GM19023 (cell line): ENCODE measurements around the gene TMEM38B.
"Not testable (repeated sequence)": the region's sequence is repeated elsewhere in the genome, so short reads cannot be mapped to it uniquely, and the experiment has no call there.

Experiments
- ATAC-seq: cut with Tn5 transposase; IDR thresholded peaks from one replicate; pipeline ENCODE4 v1.9.1; 2021; ENCODE audit warnings: mild to moderate bottlenecking, moderate library complexity; ENCODE audit not compliant: unreplicated experiment

TMEM38B gene

GRCh38 chr9:105681313-105681712, 13.0 kb upstream of the TMEM38B start:
- no peak for ATAC-seq

GRCh38 chr9:105681724-105682123, 12.6 kb upstream of the TMEM38B start:
- ATAC-seq, result no peak

DNA sequence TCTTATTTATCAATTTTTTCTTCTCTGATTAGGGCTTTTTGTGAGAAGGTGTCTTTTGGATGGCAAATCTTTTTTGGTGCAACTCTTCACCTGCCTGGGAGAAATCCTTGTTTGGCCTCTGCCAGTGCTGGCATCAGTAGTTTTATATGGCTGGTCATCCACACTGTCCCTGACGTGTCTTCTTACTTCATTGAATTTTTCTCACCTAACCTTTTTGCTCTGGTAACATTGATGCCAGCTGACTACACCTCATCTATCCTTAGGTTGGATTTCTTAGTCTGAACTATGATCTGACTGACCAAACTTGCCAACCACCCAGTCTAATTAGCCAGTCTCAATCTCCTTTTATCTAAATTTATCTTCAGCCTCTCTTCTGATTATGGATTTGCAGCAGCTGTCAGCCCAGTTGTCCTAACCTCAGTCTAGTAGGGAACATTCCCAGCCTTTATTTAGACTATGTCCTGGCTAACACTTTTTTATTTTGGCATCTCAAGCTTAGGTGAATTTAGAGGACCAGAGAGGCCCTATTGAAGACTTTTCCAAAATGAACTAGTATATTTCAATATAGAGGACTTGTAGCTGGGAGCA, 10.6 kb upstream of the TMEM38B start:
- ATAC-seq, result no peak

- no peak for ATAC-seq
Measured at GRCh38 chr9:105686936-105687335, 7.4 kb upstream of the TMEM38B start.

DNA sequence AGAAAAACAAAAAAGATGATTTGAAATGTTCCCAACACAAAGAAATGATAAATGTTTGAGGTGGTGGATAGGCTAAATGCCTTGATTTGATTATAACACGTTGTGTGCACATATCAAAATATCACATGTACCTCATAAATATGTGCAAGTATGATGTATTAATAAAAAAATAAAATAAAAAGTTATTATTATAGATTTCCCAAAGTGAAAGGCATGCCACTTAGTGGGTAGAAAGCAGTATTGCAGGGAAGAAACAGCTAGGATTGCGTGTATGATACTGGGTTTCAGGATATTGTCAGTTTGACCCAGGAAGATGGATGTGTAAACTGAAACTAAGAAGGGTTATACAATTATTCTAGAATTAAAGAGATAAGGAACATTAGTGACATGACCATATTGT, 3.6 kb upstream of the TMEM38B start:
- ATAC-seq, result no peak

DNA sequence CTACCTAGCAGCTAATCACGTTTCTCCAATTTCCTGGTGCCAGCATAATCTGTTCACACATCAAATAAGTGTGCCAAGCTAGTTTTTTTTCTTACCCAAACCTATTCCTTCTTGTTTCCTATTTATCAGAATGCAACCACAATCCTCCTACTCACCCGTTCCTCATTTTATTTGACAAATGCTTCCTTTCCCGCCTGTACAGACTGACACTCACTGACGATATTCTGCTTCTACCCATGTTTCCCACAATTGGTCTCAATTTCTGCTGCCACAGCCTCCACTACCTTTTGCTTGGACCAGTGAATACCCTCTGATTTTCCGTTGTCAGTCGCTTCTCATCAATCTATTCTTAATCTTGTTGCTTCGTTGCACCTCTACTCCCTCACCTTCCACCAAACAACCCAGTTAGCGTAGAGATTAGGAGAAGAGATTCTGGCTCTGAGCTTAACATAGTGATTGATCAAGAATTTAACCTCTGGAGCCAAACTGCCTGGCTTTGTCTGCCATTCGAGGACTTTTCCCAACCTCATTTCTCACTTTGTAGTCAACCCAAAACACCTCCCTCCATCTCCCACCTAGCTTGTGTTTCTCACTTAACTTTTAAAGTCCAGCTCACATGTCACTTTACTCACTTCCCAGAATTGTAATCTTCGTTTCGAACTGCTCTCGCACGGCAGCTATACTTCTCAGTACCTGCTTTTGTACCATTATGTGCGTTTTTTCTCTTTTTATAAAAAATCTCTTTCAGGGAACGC, 729 bp upstream of the TMEM38B start:
- ATAC-seq, result peak; percentile 12

GRCh38 chr9:105694848-105695581, 674 bp downstream of the TMEM38B start:
- ATAC-seq, result peak; percentile 71

DNA sequence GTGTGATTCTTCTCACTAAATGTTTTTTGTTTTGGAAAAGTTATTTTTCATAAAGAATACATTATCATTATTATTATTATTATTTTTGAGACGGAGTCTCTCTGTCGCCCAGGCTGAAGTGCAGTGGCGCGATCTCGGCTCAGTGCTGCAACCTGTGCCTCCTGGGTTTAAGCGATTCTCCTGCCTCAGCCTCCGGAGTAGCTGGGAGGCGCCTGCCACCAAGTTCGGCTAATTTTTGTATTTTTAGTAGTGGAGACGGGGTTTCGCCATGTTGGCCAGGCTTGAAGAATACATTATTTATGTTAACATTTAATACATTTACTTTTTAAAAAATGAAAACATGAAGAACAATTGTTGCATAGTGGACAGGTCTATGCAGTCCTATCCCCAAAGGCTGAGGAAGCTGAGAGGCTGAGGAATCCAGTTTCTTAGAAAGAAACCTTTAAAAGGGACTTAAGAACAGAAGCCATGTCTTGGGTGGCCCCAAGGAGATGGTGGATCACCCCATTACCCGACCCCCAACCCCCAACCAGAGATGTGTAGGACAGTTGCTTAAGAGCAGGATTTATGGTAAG, 2.0 kb downstream of the TMEM38B start:
- ATAC-seq, result no peak

- no peak for ATAC-seq
Measured at GRCh38 chr9:105697871-105698270, 3.5 kb downstream of the TMEM38B start.

DNA sequence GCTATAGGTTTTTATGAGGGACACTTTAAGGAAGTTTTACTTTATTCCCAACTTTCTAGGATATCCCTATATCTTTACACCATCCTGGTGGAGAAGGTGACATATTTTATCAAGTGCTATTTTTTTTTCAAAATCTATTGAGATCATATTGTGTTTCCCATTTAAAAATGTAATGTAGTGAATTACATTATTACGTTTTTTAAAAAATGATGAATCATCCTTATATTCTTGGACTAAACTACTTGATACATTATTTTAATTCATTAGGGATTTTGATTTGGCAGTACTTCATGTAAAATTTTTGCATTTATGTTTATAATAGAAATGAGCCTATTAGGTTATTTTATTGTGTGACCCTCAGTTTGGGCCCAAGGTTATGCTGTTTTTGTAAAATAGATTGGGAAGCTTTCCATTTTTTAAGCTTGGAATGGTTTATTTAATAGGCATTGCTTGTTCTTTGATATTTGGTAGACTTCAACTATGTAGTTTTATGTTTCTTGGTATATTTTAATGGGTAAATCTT, 4.1 kb downstream of the TMEM38B start:
- no peak for ATAC-seq

DNA sequence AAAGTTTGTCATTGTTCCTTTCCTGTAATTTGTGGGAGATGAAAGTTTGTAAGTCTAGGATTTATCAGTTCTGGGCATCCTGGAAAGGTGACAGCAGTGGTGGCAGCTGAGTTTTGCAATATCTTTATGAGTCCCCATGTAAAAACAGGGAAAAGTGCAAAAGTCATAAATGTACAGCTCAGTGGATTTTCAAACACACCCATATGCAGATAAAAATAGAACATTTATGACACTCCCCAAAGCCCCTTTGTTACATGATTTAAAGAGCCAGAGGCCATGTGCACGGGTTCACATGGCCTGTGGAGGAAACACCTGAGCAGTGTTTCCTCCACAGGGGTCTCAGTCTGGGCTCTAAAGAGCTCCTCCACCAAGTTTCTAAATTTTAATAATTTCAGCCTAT, 6.3 kb downstream of the TMEM38B start:
- ATAC-seq, result no peak

- ATAC-seq, result no peak
Measured at GRCh38 chr9:105701145-105701544, 6.8 kb downstream of the TMEM38B start.

GRCh38 chr9:105702207-105702606, 7.9 kb downstream of the TMEM38B start:
- ATAC-seq, result no peak

DNA sequence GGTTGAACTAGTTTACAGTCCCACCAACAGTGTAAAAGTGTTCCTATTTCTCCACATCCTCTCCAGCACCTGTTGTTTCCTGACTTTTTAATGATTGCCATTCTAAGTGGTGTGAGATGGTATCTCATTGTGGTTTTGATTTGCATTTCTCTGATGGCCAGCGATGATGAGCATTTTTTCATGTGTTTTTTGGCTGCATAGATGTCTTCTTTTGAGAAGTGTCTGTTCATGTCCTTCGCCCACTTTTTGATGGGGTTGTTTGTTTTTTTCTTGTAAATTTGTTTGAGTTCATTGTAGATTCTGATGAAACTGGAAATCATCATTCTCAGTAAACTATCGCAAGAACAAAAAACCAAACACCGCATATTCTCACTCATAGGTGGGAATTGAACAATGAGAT, 9.3 kb downstream of the TMEM38B start:
- ATAC-seq, result not testable (repeated sequence)

DNA sequence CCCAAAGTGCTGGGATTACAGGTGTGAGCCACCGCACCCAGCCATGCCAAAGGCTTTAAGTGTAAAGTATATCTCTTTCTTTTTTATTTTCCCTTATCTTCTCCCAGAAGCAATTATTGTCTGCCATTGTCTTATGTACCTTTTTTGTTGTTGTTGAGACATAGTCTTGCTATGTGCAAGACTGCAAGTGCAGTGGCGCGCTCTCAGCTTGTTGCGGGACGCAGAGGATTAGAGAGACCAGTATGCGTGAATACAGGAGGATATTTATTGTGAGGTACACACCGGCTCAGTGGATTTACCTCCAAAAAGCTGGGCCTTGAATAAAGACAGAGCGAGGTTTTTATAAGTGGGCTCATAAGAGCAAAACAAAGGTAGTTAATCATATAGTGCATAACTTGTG, 11.8 kb downstream of the TMEM38B start:
- no peak for ATAC-seq

DNA sequence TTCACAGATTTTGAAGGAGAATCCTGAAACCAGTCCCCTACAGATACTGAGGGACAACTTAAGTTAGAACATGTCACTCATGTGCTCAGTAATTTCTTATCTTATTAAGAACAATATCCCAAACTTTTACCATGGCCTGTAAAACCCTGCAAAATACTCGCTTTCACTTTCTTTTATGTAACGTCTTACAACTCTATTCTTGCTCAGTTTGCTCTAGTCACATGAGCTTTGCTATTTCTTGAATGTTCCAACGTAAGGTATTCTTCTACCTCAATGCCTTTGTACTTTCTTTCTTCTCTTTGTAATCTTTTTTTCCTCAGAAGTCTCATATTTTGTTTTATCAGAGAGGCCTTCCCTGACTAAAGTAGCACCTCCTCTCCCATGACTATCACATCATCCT, 14.1 kb downstream of the TMEM38B start:
- ATAC-seq, result no peak

DNA sequence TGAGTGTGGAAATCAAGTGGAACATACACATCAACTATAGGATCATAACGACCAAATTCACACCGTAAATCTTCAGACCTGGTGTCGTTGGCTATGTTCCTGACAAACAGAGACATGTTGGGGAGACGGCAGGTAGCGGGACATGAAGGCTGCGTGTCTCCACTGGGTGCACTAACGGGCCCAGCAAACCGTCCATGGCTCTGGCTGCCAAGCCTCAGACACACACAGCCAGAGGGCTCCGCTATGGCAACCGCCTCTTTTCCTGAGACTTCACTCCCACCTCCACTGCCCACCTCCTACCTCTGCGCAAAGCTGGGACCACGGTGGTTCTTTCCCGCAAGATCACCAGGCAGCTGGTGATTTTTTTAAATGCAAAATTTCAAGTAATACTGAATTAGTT, 16.3 kb downstream of the TMEM38B start:
- no peak for ATAC-seq

DNA sequence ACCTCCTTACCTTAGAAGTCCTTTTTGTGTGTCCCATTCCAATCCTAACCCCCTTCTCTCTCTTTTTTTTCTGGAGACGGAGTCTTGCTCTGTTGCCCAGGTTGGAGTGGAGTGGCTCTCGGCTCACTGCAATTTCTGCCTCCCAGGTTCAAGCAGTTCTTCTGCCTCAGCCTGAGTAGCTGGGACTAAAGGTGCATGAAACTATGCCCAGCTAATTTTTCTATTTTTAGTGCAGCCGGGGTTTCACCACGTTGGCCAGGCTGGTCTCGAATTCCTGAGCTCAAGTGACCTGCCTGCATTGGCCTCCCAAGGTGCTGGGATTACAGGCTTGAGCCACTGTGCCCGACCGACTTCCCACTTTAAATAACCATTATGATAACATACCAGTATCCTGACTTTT, 17.5 kb downstream of the TMEM38B start:
- ATAC-seq, result no peak

- no peak for ATAC-seq
Measured at GRCh38 chr9:105712297-105712696, 18.0 kb downstream of the TMEM38B start.

DNA sequence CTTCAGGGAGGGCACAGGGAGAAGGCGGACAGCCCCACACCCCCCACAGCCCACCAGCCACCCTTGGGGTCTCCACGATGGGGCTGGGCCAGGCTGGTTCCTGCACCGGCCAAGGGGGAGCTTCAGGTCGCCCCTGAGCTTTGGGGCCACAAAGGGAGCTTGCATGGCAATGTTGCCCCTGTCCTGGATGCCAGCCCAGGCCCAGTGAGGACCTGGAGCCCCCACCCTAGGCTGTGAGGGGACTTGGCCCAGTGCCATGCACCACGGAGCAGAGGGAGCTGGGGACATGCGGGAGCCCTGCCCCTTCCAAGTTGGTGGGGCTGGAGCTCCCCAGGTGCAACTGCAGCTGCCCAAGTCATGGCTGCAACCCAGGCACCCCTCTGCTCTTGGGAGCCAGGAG, 18.4 kb downstream of the TMEM38B start:
- ATAC-seq, result no peak

DNA sequence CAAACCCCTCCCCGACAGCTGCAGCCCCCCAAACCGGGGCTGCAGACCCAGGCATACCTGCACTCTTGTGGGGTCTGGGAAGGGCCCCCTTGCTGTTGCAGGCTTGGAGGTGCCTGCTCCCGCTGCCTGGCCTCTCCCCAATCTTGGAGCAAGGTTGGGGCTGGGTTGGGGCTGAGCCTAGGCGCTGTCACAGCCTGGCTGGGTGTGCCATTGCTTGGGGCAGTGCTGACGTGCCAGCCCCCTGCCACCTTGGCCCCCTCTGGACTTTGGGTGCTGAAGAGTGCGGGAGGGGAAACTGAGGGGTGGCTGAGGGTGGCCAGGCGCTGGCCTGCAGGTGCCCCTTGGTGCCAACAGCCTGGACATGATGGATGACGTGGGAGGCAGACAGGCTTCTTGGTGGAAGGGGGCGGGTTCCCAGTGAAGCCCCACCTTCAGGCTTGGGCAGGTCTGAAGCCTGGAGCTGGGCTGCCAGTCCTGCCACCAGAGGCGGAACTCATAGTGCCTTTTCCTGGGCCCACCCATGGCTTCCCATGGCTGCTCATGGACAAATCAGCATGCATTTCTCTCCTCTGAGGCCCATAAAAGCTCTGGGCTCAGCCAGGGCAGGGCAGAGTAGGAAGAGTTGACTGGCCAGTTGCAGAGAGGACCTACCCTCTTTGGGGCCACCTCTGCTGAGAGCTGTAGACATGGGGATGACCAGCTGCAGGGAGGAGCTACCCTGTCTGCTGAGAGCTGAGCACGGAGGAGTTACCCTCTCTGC, 19.1 kb downstream of the TMEM38B start:
- ATAC-seq, result no peak
